Subcutaneous preadipocyte (primary cell): ENCODE data around the gene RAB38. TPM values are rescaled to one million over a fixed set of nuclear protein-coding genes. Genes with fewer than 3 reads are reported as not detected.

Source experiments
- small RNA-seq: library from RNA; depleted of rRNA; stranded (forward); fragments of <200 nt; gene quantifications from one replicate; pipeline ENCODE3, GENCODE V24; 2012
- total RNA-seq: library from RNA; depleted of rRNA; stranded (reverse); fragments of >200 nt; gene quantifications from 2 replicates; pipeline ENCODE4 v1.2.3, GENCODE V29; 2012

The RAB38 gene
- total RNA-seq = 1.8 TPM in 2 replicates

GRCh38 chr11:88174709-88175568 is at the start of gene RAB38:
TSS of gene RAB38 (minus strand) at chr11:88175443. CDS start at chr11:88175384, 59 bp downstream.

Small RNA genes within 50 kb of the gene (small RNA-seq; reads per million reads assigned to genes)
- not detected for gene MIR3166
- gene RF00019 = not detected

Other genes with a start within 250 kb of the RAB38 start
- gene CTSC, start 162.3 kb upstream of the RAB38 start, total RNA-seq = 185 and 197 TPM in 2 replicates